ENCODE measurements around the gene TNNI2. TPM values are rescaled to one million over a fixed set of nuclear protein-coding genes. Genes with fewer than 3 reads are reported as not detected.

TNNI2 gene
- total and polyA plus RNA-seq, 2 donors (not counting 1 experiment from before 2014, with no cell fraction given) = 2.9 to 12.9 TPM

- Histone ChIP-seq H3K79me2 (ENCODE audit: control insufficient read depth, insufficient read depth, low read length) (peaks cover 68% of the 10 kb centered on the region), H3K36me3 (replicated peaks in 1 of 2; ENCODE audit: control extremely low read depth in 1 of 2, control insufficient read depth in 1 of 2, extremely low read depth in 1 of 2, insufficient read depth in 2 of 2, low read length in 1 of 2) (peaks cover 0 to 38% of the 10 kb centered on the region in 2 experiments), H3K4me3 (ENCODE audit: control extremely low read depth in 1 of 5, extremely low read depth in 1 of 5, insufficient read depth in 1 of 5, low read depth in 2 of 5, low read length in 4 of 5) (no peak overlapping the region), H3K9ac (ENCODE audit: low read length) (no peak overlapping the region), H3K4me1 (ENCODE audit: control insufficient read depth in 2 of 2, insufficient read depth in 2 of 2, low read length in 2 of 2) (peaks cover 36 to 74% of the 10 kb centered on the region in 2 donors), H4K20me1 (ENCODE audit: control insufficient read depth, insufficient read depth, low read length, poor library complexity, severe bottlenecking) (peaks cover 100% of the 10 kb centered on the region), H3K9me3 (ENCODE audit: control extremely low read depth in 1 of 3, control insufficient read depth in 2 of 3, insufficient read depth in 1 of 3, low read length in 2 of 3) (no peaks in the 10 kb centered on the region), H3K4me2 (replicated peaks; ENCODE audit: low read depth, low read length, poor library complexity, severe bottlenecking) (peak overlapping the region; percentile 2), H3K27me3 (replicated peaks in 1 of 4; ENCODE audit: control extremely low read depth in 1 of 4, control insufficient read depth in 3 of 4, insufficient read depth in 4 of 4, low read length in 3 of 4) (no peaks in the 10 kb centered on the region), H2AFZ (ENCODE audit: insufficient read depth, low read depth, low read length, poor library complexity, severe bottlenecking) (no peak overlapping the region), H3K27ac (ENCODE audit: low read length in 2 of 2) (no peak overlapping the region)
- ChIA-PET CTCF (interaction anchor here (0.7 to 1.1 kb wide), 2 partner anchors 23 to 36 kb away, joined by 3 read pairs; no protein-coding TSS in a partner anchor), POLR2A (no interaction called here)
- H3K9me3 Mint-ChIP-seq (ENCODE audit: insufficient read depth) = no peaks in the 10 kb centered on the region
- peaks cover 57% of the 10 kb centered on the region for H3K4me1 Mint-ChIP-seq
- intact Hi-C loops (cut with micrococcal nuclease) = no loop called here
- H3K4me3 Mint-ChIP-seq = no peak overlapping the region
- TF ChIP-seq EZH2 (IDR thresholded peaks at IDR 0.05; ENCODE audit: borderline replicate concordance, insufficient read depth, low read depth, low read length, poor library complexity, severe bottlenecking) = no peak
- TF ChIP-seq, protein P1, sequence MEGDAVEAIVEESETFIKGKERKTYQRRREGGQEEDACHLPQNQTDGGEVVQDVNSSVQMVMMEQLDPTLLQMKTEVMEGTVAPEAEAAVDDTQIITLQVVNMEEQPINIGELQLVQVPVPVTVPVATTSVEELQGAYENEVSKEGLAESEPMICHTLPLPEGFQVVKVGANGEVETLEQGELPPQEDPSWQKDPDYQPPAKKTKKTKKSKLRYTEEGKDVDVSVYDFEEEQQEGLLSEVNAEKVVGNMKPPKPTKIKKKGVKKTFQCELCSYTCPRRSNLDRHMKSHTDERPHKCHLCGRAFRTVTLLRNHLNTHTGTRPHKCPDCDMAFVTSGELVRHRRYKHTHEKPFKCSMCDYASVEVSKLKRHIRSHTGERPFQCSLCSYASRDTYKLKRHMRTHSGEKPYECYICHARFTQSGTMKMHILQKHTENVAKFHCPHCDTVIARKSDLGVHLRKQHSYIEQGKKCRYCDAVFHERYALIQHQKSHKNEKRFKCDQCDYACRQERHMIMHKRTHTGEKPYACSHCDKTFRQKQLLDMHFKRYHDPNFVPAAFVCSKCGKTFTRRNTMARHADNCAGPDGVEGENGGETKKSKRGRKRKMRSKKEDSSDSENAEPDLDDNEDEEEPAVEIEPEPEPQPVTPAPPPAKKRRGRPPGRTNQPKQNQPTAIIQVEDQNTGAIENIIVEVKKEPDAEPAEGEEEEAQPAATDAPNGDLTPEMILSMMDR (IDR thresholded peaks at IDR 0.05) = no peak
- ATAC-seq (ENCODE audit: low read depth) = no peak
- WGBS (ENCODE audit: insufficient coverage) = 93% methylated on average over 27 of the region's 30 CpGs
- H3K27ac Mint-ChIP-seq = no peak overlapping the region
- no peaks in the 10 kb centered on the region for H3K27me3 Mint-ChIP-seq
- no peak for DNase-seq
Measured at GRCh38 chr11:1878137-1879031, 39.6 kb downstream of the TNNI2 start.
